Measurements from ENCODE around the gene NT5C3A.
"Not testable (repeated sequence)": the region's sequence is repeated elsewhere in the genome, so short reads cannot be mapped to it uniquely, and the experiment has no call there.

Gene NT5C3A

DNA sequence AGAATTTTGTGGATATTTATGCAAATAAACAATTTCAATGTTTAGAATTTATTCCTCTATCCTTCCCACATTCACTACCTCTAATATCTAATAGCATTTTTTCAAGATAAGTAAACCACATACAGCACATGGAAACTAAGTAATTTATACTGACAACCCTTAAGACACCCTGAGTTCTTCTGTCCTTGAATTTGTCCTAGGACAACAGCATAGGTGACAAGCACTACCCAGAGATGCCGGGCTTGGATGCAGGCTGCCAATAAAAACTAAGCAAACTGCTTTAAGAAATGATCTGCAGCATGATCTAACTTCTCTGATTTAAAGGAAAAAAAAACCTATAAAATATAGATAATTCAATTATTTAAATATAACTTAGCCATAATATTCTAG is 22.7 kb downstream of the NT5C3A start:
- no peak for DNase-seq

DNA sequence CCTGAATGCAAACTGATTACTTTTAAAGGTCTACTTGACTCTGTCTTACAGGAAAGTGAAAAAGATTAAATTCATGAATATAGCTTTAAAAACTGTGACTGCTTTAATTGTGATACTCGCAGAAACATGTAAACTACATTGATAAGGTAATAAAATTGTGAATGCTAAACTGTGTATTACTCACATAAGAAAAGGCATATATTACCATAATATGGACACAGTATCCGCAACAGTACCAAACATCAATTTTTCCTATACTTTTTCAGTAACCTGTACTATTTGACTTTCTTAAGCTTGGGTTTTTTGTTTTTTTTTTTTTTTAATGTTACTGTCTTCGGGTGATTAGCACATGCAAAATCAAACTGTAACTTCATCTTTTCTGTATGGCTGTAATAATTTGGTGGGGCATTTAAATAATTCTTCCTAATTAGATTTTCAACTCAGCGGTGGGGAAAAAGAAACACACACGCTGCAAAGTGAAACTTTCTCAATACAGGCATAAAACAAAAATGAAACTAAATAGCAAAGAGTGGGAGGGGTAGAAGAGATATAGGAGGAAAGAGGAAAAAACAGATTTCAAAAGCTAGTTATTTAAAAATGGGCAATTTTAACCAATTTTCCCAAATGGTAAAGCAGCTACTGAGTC is 23.2 kb downstream of the NT5C3A start:
- DNase-seq, result no peak

DNA sequence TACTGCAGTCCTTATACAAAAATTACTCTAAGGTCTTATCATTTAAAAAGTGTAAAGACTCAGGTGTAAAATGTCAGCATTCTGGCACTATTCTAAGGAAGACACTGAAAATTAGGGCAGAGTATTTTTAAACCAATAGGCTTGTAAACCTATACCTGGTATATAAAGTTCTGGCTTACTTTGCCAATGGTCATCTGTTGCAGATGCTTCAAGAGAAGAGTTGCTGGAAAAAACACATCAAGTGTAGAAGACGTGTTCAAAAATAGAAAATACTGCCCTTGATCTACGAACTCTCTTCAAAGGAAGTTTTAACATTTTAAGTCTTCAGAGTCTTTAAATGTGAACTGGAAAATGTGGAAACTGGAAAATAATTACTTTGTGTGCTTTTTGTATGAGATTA is 23.9 kb downstream of the NT5C3A start:
- DNase-seq, result no peak

DNA sequence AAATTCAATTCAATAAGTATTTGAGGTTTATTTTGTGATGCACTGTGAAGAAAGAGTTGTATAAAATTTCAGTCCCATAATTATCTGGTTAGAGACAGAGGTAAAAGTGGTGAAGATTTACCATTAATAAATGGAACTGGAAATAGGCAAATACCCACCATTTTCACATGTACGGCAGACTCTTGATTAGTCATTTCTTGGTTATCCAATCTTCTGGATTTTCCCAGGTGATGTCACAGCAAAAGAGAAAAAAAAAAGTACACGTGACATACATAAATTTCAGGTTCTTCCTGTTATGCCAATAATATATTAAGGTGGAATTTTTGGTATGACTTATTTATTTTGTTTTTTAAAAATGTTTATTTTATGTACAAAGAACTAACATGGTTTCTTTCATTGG is 26.8 kb downstream of the NT5C3A start:
- DNase-seq, result no peak

DNA sequence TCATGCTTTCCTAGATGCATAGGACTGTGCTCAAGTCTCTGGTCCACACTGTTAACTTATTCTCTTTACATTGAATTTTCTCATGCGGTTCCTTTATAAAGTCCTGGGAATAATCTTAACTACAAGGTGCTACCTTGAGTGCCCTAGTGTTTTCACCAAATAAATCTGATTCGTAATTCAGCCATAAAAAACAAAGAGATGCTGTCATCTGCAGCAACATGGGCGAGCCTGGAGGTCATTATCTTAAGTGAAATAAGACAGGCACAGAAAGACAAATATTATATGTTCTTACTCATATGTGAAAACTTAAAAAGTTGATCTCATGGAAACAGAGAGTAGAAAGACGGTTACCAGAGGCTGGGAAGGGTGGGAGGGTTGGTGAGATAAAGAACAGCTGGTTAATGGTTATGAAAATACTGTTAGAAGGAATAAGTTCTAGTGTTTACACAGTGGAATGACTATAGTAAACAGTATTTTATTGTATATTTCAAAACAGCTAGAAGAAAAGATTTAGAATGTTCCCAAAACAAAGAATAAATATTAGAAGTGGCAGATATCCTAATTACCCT is 38.3 kb downstream of the NT5C3A start:
- no peak for DNase-seq

DNA sequence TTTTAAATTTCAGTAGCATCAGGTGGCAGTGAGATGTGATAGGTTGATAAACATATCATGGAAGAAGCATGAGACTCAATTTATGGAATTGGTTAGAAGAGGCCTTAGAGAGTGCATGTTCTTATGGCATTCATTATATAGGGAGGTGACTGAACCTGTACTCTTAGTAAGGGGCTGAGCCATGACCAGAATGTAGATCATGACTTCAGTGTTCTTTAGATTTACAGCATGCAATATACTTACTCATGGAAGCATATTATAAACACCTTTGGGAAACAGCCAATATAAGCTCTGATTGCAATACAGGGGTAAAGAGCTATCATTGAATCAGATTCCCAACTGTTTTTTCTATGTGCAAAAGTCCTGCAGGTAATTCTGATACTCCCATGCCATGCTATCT is 50.2 kb downstream of the NT5C3A start:
- DNase-seq, result no peak

DNA sequence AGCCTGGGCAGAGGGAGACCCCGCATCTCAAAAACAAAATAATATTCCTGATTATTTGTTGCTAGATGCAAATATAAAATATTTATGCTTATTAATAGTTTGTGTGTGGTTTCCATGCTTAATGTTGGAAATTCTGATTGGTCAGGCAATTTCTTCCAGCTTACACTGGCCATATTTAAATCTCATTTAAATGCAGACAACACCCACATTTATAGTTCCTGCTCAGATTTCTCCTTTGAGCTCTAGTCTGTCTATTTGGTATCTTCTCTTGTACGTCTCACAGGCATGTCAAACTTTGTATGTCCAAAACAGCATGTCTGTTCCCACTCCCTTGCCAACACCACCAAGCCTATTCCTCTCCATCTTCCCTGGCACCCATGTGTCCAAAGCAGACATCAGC is 52.8 kb downstream of the NT5C3A start:
- DNase-seq, result no peak

DNA sequence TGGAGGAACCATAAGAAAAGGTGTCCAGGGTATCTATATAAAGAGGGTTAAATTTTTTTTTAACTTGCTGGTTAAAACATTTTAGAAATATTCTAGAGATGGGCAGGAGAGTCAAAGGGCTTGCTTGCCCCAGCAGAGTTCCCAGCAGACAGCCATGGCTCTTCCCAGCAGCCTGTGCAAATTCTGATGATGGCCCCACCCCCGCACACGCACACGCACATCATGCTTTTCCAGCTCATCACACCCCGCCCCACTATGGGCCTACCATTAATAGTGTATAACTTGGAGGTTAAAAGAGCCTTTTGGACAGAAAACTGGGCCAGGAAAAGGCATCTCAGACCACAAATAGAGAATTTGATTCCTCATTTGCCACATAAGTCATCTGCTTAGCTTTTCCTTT is 56.9 kb downstream of the NT5C3A start:
- not testable (repeated sequence) for DNase-seq

DNA sequence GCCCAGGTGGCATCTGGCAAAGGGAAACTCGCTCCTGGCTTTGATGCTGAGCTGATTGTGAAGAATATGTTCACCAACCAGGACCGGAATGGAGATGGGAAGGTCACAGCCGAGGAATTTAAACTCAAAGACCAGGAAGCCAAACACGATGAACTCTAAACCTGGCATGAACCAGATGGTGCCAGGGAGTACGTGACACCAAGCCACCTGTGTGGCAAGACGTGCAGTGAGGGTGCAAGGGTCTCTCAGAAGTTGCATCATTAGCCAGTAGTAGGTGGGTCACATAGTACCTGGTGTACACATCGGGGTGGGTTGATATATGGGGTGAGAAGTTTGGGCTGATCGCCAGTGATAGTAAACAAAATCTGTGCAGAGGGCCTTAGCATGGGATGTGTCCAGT is 57.4 kb downstream of the NT5C3A start:
- not testable (repeated sequence) for DNase-seq

DNA sequence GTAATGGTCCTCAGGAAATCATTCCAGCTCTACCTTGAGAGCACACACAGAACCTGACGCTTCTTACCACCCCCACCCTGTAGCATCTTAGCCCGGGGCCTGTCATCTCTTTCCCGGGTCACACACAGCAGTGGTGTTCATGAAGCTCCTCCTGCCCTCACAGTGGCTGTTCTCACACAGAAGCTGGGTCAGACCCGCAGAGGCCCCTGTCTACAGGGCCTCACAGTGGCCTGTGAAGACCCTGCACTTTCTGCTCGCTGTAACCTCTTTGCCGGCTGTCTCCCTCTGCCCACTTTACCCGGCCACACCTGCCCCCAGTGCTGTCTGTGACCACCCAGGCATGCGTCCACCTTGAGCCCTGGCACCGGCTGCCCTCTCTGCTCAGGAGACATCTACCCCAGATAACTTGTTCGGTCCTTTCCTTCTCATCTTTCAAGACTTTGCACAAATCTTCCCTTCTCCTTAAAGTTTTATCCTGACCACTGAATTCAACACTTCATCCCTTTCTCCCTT is 58.4 kb downstream of the NT5C3A start:
- not testable (repeated sequence) for DNase-seq

DNA sequence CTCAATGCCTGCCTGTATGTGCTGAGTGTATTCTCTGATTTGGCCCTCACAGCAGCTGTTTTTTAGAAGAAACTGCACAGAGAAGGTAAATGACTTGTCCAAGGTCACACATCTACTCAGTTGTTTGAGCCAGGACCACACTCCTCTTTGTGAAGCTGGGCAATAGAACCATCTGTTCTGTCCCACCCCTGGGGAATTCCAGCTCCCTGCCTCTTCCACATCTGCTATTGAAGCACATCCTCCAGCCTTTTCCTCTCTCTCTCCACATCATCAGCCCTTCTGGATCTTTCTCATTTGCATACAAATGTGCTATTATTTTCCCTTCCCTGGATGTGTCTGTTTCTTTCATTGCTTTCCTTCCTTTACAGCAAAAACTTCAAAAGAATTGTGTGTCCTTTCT is 59.5 kb downstream of the NT5C3A start:
- not testable (repeated sequence) for DNase-seq

DNA sequence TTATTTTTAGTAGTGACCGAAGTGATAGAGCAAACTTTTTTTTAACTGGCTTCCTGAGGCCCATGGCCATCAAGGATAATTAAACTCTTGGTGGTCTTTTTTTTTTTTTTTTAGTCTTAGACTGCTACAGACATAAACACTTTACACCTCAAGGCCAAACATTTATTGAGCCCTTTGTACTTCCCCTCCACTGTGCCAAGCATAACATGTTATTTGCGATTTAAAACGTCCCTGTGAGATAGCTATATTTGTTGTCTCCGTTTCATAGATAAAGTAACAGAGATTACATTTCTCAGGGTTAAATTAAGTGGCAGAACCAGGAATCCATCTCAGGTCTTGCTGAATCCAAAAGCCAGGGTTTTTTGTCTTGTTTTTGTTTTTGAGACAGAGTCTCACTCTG is 63.2 kb downstream of the NT5C3A start:
- not testable (repeated sequence) for DNase-seq

DNA sequence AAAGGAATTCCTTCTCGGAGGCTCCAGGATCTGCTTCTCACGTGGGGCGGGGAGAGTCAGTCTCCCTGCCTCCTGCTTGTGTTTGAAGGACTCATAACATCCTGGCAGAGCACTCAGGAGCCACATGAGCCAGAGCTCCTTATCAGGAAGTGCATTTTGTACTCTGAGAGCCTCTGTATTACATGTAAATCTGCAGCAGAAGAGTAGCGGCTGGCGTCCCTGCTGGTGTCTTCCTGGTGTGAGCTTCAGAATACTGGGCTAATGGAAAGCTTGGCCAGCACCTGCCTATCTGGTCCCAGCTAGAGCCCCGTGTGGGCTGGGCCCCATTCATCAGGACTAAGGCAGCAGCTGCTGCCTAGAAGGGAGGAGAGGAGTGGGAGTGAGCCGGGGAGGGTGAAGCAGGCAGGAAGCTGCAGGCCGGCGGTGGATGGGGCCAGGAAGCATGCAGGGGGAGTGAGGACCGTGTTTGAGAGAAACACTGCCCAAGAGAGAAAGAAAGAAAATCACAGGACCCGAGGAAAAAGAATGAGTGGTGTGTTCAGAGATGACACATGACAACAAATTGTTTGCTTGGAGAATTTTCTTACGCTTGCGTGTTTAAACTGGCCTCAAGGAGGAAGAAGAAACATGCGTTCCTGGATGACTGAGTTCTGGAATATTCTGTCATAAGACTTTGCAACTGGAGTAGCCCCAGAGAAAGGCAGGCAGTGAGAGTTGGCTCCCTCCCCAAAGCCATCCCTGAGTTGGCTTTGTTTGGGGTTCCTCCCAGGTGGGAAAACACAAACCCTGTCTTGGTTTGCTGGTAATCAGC is 64.0 kb downstream of the NT5C3A start:
- peak; percentile 1 for DNase-seq

DNA sequence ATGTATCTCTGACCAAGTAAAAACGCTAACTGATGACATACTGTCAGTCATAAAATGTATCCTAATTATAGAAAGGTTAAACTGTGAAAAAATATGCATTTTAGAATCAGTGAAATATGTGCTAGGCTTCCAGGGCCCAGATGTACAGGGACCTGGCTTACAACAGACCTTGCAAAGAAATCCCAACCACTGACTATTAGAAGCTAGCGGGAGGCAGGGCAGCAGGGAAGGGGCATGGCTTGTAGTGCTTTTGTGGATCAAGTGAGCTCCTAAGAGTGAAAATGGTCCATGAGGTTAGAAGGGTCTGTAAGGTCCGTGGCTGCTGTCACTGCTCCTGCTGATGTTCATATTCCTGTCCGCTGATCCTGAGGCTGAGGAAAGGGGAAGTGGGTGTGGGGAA is 64.6 kb downstream of the NT5C3A start:
- not testable (repeated sequence) for DNase-seq

DNA sequence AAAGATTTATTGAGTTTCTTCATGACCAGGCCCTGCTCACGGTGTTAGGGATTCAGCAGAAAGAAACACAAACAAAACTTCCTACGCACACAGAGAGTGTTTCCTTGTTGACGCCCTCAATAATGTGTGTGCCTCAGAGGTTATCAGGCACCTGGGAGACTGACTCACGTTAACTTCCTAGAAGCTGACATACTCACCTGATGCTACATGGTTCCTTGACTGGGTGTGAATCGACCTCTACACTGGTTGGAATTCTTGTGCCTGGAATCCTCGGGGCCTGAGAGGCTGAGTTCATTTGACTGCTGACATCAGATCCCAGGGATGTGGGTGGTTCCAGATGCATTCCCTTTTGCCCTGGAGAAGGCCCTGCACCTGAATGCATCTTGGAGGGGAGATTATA is 69.8 kb downstream of the NT5C3A start:
- not testable (repeated sequence) for DNase-seq

DNA sequence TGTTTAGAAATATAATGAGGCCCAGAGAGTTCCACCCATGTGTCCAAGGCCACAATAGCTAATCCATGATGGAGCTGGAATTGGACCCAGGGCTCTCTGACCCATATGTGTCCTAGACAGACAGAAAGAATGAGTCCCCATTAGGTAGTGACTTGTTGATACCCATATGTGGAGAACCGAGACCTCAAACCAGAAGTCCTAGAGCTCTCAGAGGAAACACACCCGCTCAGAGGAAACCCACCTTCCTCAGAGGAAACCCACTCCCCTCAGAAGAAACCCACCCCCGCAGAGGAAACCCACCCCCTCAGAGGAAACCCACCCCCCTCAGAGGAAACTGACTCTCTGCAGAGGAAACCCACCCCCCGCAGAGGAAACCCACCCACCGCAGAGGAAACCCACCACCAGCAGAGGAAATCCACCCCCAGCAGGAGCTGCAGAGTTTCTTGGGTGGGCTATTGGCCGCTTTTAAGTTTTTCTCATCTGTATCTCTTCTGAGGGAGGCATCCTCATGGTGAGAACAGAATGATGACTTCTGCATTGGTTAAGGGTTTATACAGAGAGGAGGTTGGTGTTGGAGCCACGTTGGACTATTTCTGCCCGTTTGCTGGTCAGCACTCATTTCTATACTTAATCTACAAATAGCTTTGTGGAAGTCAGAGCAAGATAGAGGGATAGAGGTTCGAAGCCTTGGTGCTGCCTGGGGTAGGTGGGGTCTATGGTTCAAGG is 70.4 kb downstream of the NT5C3A start:
- DNase-seq, result not testable (repeated sequence)

DNA sequence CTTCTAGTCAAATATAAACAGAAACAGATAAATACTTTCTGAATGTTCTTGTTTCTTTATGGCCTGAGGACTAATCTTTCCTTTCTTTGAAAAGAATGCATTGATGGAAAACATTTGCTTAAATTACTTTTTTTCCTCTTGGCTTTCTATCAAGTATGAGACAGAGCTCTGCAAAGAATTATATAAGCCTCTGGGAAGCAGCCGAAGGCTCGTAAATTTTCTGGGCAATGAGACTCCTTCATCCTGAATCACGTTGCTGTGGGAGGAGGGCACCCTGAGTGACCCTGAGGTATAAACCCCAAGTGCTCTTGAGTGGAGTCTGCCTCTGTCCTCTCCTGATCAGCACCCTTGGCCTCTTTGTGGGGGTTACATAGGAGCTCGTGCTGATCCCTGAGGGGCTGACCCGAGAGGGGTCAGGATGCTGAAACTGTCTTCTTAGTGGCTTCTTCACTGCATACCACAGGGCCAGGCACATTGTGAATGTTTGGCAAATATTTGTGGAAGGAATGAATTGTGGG is 71.4 kb downstream of the NT5C3A start:
- not testable (repeated sequence) for DNase-seq

DNA sequence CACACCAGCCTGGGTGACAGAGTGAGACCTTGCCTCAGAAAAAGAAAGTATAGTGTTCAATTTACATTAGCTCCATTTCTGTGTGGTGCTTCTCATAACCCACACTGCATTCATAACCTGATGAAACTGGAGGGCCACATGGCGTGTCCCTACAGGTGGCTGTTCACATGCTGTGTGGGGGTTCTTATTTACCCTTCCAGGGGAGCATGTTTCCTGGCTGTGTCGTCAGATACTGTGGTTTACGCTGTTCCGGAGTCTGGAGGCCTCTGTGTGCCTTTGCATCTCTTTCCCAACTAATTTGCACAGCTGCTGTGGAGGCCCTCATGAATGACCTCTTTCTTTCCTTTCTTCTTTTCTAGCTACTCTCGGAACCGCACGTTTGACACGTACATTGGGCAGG is 74.4 kb downstream of the NT5C3A start:
- DNase-seq, result not testable (repeated sequence)

DNA sequence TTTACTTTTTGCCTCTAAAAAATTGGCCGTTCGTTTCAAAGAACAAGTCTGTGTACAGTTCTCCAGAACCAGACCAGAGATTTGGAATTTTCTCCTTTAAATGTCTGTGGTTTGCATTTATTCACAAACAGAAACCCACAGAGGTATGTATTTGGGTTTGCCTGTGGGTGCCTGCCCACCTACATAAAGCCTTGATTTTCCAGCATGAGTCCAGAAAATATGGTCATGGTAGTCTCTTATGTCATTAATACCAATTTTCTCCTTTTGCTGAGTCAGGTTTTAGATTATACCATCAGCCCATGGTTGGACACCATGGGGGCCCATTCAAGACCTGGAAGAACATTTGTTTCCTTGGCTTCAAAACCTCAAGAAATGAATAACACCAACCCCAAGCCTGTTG is 82.7 kb downstream of the NT5C3A start:
- DNase-seq, result not testable (repeated sequence)

DNA sequence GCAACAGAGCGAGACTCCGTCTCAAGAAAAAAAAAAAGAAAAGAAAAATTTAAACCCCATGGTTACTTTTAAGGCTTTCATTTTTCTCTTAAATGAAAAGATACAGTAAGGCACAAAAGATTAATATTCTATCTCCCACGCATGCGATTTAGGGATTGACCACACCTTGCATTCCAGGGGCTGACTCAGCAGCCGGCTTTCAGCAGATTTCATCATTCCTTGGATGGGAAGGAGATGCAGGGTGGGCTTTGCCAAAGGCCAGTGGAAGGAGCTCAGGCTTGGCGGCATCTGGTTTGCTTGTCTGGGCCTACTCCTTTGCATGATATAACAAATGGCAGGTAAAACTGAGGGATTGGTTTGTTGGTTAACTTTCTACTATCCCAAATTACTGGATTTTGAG is 83.3 kb downstream of the NT5C3A start:
- DNase-seq, result not testable (repeated sequence)

DNA sequence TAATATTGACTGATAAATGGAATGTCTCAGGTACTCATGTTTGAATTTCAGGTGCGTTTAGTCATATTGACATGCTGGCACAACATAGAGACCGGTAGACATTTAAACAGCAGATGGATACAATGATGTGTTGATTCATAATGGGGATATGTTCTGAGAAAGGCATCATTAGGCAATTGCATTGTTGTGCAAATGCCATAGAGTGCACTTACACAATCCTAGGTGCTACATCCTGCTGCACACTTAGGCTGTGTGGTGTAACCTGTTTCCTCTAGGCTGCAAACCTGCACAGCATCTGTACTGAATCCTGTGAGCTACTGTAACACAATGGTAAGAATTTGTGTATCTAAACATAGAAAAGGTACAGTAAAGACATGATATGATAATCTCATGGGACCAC is 85.4 kb downstream of the NT5C3A start:
- not testable (repeated sequence) for DNase-seq

DNA sequence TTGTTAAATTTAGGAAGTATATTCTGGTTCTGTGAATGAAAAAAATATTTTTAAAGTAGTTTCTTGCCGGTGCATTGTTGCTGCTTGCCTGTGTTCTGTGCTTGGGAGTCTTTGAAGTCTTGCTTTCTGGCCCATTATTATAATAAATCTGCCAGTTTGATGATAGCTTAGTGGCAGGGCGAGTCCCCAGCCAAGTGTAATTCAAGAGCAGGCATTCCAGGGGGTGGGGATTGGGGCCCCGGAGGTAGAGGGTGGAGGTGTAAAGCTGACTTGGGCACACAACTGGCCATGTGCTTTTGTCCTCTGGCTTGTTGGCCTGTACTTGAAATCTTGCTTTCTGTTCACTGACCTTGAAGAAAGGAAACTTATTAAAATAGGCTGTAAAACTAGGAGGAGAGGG is 90.6 kb downstream of the NT5C3A start:
- not testable (repeated sequence) for DNase-seq

DNA sequence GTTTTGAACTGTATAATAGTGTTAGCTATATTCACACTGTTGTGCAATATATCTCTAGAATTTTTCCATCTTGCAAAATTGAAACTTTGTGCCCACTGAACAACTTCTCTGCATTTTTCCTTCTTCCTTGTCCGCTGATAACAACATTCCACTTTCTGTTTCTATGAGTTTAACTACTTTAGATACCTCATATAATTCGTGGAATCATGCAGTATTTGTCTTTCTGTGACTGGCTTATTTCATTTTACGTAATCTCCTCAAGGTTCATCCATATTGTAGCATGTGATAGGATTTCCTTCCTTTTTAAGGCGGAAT is 95.4 kb downstream of the NT5C3A start:
- not testable (repeated sequence) for DNase-seq

Data from NCI-H1105 treated with DMSO at 0.1 percent for 48 hours (cell line).